Mammary epithelial cell (primary cell): ENCODE results near the gene DNAJC1.

Experiments used
- EZH2 ChIP-seq: IDR thresholded peaks from 2 replicates; pipeline ENCODE4 v1.6.1; 2012; ENCODE audit warnings: low read length, inconsistent platforms, borderline replicate concordance
- TF ChIP-seq, protein P1 (sequence below), 2 donors: IDR thresholded peaks in 1 of 2; conservative IDR thresholded peaks in 1 of 2; 2 replicates each; pipeline ENCODE4 v1.5.1; 2011 to 2012; ENCODE audit warnings: inconsistent platforms in 2 of 2, low read length in 2 of 2, mild to moderate bottlenecking in 2 of 2, control low read depth in 1 of 2, low read depth in 1 of 2; ENCODE audit not compliant: insufficient read depth in 1 of 2; ENCODE audit errors: extremely low read depth in 1 of 2

DNA sequence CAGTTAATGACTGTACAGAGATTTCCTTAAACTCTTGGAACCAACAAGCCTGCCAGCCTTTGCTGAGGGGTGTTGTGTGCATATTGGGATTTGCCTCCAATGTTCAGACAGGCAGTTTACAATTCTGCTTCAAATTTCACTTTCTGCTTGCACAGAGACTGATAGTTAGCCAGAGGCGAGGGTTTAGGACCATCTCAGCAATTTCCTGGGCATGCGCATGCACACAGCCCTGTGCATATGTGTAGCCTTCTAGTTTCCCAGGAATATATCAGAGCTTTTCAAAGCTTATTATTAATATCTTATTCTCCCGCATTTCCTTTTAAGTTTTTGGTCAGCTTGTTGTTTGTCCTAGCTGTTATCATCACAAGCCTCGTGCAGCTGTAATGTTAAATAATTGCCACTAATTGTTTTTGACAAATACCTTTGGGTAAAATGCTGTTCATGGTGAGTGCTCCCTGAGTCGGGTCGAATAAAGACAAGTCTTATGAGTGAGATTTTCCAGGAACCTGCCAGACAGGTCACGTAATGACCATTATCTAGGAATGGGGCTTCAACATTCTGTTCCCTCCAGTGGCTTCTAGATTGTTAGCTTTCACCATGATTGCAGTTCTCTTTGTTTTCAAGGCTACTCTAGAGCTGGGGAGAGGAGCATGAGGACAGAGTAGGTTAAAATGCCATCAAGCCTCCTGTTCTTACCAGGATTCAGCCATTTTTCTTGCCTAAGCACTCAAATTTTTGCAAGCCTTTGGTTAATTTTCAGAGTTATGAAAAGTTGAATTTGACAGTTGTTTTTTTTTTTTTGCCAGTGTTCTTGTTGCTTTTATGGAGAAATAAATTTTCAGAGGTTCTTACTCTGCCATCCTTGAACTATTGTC is 24.1 kb upstream of the DNAJC1 start:
- TF ChIP-seq, protein P1, sequence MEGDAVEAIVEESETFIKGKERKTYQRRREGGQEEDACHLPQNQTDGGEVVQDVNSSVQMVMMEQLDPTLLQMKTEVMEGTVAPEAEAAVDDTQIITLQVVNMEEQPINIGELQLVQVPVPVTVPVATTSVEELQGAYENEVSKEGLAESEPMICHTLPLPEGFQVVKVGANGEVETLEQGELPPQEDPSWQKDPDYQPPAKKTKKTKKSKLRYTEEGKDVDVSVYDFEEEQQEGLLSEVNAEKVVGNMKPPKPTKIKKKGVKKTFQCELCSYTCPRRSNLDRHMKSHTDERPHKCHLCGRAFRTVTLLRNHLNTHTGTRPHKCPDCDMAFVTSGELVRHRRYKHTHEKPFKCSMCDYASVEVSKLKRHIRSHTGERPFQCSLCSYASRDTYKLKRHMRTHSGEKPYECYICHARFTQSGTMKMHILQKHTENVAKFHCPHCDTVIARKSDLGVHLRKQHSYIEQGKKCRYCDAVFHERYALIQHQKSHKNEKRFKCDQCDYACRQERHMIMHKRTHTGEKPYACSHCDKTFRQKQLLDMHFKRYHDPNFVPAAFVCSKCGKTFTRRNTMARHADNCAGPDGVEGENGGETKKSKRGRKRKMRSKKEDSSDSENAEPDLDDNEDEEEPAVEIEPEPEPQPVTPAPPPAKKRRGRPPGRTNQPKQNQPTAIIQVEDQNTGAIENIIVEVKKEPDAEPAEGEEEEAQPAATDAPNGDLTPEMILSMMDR (conservative IDR thresholded peaks at IDR 0.05 in 1 of 2, IDR thresholded peaks at IDR 0.05 in 1 of 2; ENCODE audit: extremely low read depth in 1 of 2, insufficient read depth in 1 of 2, low read depth in 1 of 2, low read length in 2 of 2), result no peak
- TF ChIP-seq EZH2, result no peak
